Effector CD8-positive, alpha-beta T cell (primary cell): ENCODE results near the gene CRELD1.
"Not testable (repeated sequence)": the region's sequence is repeated elsewhere in the genome, so short reads cannot be mapped to it uniquely, and the experiment has no call there.

Source experiments
- DNase-seq: peaks from one replicate; lab custom pipeline; 2025; lab: John Stamatoyannopoulos, UW
- total RNA-seq, 4 experiments: gene quantifications; one replicate each; lab custom pipeline; 2026; lab: John Stamatoyannopoulos, UW

The CRELD1 gene, protein sequence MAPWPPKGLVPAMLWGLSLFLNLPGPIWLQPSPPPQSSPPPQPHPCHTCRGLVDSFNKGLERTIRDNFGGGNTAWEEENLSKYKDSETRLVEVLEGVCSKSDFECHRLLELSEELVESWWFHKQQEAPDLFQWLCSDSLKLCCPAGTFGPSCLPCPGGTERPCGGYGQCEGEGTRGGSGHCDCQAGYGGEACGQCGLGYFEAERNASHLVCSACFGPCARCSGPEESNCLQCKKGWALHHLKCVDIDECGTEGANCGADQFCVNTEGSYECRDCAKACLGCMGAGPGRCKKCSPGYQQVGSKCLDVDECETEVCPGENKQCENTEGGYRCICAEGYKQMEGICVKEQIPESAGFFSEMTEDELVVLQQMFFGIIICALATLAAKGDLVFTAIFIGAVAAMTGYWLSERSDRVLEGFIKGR
- 7.9 to 13.2 (median 11.6) reads per million in 4 experiments for total RNA-seq

- peak; percentile 92 for DNase-seq
Observed at GRCh38 chr3:9933561-9934234, at the start of gene CRELD1. Gene CRELD1, plus strand, starts transcription at chr3:9933834. Its CDS starts 605 bp downstream, at chr3:9934439.

GRCh38 chr3:9884555-9885165 lies 49.0 kb upstream of the CRELD1 start:
- DNase-seq = no peak

DNA sequence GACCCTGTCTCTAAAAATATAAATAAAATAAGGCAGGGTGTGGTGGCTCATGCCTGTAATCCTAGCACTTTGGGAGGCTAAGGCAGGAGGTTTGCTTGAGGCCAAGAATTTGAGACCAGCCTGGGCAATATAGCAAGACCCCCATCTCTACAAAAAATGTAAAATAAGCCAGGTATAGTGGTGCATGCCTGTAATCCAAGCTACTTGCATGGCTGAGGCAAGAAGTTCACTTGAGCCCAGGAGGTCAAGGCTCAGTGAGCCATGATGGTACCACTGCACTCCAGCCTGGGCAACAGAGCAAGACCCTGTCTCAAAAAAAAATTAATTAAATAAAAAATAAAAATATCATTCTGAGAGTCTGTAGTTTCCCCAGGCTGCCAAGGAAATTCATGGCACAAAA lies 47.3 kb upstream of the CRELD1 start:
- DNase-seq = no peak

GRCh38 chr3:9887480-9887879 lies 46.2 kb upstream of the CRELD1 start:
- DNase-seq = no peak

DNA sequence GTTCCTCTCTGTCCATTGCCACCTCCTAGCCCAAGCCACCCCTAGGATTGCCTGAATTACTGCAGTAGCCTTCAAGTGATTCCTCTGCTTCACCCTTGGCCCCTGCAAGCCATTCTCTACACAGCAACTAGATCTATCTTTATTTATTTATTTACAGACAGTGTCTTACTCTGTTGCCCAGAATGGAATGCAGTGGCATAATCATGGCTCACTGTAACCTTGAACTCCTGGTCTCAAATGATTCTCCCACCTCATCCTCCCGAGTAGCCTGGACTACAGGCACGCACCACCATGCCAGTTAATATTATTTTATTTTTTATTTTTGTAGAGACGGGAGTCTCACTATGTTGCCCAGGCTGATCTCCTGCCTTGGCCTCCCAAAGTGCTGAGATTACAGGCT lies 45.1 kb upstream of the CRELD1 start:
- no peak for DNase-seq

- DNase-seq = no peak
Observed at GRCh38 chr3:9889405-9889804, 44.2 kb upstream of the CRELD1 start.

DNA sequence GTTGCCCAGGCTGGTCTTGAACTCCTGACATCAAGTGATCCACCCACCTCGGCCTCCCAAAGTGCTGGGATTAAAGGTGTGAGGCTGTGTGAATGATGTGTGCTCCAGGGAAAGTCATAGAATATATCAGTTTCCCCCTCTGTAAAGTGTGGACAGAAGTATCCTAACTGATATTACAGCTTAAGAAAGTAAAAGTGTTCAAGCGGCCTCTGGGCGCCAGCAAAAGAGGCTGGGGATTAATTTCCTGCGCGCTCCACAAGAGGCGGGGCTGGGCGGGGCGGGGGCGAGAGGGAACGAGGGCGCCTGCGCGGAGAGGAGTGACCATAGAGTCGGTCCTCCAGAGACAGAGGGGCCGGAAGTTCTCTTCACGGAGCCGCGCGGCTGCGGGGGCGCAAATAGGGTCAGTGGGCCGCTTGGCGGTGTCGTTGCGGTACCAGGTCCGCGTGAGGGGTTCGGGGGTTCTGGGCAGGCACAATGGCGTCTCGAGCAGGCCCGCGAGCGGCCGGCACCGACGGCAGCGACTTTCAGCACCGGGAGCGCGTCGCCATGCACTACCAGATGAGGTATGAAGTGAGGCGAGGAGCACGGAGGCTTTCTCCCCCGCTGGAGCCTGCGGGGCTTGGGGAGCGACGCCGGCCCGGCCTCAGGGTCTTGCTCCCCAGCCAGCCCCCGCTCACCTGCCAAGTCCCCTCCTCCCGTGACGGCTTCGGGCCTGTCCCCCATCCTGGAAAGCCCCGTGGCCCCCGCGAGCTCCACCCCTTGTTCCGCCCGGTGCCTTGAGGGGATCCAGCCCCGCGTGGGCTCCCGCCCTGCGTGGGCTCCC lies 43.2 kb upstream of the CRELD1 start, which contains the start of gene JAGN1:
Gene JAGN1, plus strand, starts transcription at position 362 of the 823 bp plus-strand sequence. Its CDS starts 113 bp downstream, at position 475.
- peak; percentile 90 for DNase-seq

DNA sequence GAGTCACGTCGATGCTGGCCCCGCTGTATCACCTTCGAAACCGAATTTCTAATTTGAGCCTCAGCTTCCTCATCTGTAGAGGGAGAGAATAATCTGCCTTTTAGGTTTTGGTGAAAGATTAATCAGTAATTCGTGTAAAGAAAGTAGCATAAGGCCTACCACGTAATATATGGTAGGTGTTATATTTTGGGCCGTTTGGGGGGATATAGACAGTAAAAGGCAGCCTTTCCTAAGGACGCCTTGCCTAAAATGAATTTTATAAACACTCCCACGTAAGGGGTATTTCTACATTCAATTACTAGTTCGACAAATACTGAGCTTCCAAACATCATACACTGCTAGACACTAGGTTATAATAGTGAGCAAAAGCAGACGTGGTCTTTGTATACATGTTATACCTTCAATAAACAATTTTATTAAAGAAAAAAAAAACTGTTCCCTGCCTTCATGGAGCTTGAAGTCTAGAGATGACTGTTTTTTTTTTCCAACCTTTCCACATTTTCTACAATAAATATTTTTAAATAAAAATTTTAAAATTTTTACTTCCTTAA lies 42.5 kb upstream of the CRELD1 start:
- no peak for DNase-seq

DNA sequence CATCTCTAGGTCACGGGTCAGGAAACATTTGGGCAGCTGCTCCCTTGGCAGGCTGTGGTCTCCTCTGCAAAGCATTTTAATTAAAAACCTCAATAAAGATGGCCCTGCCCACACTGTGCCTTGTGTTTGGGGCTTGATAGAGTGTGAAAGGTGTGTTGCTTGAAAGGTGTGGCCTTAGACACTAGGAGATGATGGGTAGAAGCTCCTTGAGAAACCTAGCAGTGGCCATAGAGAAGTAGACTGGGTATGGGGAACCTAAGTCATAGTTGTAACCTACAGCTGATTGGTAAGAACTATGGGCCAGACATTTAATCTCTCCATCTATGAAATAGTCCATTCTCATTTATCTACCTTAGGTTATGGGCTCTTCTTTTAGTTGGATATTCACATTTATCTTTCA lies 39.9 kb upstream of the CRELD1 start:
- DNase-seq = no peak

DNA sequence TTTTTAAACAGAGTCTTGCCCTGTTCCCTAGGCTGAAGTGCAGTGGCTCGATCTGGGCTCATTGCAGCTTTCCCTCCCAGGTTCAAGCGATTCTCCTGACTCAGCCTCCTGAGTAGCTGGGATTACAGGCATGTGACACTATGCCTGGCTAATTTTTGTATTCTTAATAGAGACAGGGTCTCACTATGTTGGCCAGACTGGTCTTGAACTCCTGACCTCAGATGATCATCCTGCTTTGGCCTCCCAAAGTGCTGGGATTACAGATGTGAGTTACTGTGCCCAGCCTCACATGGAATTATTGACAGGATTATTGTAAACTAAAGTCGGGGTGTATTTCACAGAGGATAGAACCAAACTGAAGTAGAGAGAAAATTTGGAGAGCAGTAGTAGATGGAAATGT lies 37.9 kb upstream of the CRELD1 start:
- DNase-seq = not testable (repeated sequence)

DNA sequence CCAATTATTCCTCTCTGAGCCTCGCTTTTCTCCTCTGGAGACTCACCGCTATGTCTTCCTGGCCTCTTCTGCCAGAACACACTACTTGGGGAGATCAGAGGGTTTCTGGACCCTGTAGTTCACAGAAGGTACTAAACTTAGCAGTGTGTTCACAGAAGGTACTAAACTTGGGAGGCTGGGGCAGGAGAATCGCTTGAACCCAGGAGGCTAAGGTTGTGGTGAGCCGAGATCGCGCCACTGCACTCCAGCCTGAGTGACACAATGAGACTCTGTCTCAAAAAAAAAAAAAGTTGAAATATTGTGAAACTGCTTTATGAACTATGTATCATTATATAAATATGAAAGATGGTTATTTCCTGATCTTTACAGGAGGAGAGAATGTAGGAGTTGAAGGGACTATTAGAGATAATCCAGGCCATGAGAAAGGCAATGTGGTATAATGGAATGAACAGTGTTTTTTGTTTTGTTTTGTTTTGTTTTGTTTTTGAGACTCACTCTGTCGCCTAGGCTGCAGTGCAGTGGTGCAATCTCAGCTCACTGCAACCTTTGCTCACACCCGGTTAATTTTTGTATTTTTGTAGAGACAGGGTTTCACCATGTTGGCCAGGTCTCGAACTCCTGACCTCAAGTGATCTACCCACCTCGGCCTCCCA lies 36.8 kb upstream of the CRELD1 start:
- DNase-seq = not testable (repeated sequence)

DNA sequence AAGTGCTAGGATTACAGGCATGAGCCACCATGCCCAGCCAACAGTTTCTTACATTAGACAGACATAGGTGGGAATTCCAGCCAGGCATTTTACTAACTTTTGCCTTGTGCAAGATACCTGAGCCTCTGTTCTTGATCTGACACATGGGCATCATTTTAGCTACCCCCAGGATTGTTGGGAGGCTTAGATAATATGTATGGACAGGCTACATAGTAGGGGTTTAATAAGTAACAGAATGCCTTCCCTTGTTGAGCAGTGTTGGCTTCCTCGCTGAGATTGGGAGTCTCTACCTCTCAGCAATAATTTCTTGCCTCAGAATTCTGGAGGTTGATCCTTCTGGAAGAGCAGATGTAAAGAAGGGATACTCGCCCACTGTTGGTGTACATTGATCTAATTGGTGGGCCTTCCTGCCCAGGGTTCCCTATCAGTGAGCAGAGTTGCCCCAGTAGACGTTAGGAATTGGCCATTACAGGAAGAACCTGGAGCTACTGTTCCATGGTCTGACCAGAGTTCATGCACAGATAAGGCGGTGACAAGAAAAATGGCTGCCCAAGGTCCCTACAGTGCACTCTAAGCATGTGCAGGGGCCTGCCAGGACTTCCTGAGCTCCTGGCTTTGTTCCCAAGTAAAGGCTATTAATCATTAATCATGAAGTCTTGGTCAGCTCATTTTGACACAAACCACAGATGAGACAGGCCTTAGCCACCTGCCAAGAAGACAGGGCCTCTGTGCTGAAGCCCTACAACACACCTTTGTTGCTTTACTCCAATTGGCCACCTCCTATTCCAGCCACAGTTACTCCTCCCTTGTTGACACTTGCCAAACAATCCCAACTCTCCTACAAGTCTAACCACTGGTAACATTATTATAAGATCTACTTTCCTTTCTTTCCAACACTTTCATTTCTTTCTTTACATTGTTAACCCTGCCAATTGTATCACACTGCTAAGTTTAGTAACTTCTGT lies 35.9 kb upstream of the CRELD1 start:
- DNase-seq = no peak

GRCh38 chr3:9898467-9899241 lies 35.0 kb upstream of the CRELD1 start:
- DNase-seq = no peak

DNA sequence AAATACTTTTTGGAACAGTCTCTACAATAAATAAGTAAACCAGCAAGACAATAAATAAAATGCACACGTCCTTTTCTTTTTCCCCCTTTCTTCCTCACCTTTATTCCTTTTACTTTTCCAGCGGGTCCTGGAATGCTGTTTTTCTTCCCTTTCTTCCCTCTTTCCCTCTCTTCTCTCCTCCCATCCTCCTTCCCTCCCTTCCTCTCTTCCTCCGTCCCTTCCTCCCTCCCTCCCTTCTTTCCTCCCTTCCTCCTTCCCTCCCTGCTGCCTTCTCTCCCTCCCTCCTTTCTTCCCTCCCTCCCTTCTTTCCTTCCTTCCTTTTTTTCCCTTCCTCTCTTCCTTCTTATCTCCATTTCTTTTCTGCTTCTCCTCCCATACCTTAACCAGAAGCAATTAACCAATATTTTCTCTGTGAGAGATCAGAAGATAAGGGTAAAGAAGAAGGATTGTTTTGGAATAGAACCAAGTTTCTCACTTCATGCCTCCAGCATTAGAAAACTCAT lies 34.3 kb upstream of the CRELD1 start:
- DNase-seq = no peak

- not testable (repeated sequence) for DNase-seq
Observed at GRCh38 chr3:9900965-9901415, 32.6 kb upstream of the CRELD1 start.

DNA sequence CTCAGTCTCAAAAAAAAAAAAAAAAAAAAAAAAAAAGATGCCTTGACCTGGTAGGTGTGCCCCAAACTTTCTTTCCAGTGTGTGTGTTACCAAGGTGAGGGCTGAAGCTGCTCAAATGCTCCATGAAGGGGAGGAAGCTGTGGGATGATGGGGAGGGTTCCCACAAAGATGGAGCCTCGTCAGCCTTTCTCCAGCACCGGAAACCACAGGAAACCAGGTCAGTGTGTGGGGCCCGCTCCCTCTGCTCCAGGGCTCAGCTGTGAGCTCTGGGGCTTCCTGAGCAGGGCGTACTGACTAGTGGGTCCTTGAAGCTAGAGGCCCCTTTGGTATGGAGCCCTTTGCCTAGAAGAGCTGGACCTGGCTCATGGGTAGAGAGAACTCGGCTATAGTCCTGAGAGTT lies 31.7 kb upstream of the CRELD1 start:
- DNase-seq = no peak

DNA sequence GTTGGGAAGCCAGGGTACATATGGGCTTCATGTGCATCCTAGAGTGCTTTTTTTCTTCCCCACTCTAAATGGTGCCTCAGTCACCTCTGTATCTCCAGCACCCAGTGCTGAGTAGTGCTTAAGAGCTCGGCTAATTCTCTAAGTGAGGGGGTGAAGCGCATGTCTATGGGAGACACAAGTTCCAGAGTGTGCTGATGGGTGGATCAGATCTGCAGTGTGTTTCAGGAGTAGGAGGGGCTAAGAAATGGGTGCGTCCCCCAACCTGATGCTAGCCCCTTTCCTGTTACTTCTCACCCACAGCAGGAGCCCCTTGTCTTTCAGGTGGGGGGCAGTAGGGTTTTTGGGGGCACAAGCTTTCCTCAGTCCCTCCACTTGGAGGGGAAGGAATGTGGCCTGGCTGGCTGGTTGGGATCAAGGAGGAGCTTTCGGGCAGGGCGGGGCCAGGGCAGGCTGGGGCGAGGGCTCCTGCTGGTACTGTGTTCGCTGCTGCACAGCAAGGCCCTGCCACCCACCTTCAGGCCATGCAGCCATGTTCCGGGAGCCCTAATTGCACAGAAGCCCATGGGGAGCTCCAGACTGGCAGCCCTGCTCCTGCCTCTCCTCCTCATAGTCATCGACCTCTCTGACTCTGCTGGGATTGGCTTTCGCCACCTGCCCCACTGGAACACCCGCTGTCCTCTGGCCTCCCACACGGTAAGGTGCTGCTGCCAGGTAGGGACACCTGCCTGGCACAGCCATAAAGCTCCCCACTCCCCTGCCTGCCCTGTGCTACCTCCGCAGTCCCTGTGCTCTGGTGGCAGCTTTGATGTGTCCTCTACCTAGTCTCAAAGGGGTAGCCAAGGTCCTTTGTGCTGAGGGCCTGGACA lies 31.0 kb upstream of the CRELD1 start, which contains the start of gene IL17RE:
Gene IL17RE, plus strand, starts transcription at position 477 of the 866 bp plus-strand sequence. Its CDS starts 85 bp downstream, at position 562.
- DNase-seq = no peak
